Activated gamma-delta T cell treated with anti-CD3 and anti-CD28 coated beads, Interleukin-2, amount 50 U/mL, for 16 hours (primary cell): ENCODE results near the gene PICK1.

Experiments
- DNase-seq: peaks from one replicate; pipeline ENCODE4 v3.0.0-alpha.2; 2020; ENCODE audit warnings: low read depth

Gene PICK1

DNA sequence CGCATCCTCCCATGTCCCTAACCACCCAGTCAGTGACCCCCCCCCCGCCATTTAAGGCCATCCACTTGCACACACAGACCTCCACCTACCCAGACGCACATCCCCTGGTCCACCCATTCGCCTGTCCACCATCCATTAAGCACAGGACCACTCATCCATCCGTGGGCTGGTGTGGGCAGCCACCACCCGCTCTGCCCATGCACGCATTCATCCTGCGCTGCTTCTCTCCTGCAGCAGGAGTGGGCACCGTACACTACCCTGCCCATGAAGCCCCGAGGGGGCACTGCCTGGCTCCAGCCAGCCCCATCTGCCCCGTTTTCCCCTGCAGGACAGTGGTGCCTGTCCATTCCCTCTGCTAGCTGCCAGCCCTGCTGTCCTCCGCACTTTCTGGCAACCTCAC lies 30.7 kb downstream of the PICK1 start:
- no peak for DNase-seq

DNA sequence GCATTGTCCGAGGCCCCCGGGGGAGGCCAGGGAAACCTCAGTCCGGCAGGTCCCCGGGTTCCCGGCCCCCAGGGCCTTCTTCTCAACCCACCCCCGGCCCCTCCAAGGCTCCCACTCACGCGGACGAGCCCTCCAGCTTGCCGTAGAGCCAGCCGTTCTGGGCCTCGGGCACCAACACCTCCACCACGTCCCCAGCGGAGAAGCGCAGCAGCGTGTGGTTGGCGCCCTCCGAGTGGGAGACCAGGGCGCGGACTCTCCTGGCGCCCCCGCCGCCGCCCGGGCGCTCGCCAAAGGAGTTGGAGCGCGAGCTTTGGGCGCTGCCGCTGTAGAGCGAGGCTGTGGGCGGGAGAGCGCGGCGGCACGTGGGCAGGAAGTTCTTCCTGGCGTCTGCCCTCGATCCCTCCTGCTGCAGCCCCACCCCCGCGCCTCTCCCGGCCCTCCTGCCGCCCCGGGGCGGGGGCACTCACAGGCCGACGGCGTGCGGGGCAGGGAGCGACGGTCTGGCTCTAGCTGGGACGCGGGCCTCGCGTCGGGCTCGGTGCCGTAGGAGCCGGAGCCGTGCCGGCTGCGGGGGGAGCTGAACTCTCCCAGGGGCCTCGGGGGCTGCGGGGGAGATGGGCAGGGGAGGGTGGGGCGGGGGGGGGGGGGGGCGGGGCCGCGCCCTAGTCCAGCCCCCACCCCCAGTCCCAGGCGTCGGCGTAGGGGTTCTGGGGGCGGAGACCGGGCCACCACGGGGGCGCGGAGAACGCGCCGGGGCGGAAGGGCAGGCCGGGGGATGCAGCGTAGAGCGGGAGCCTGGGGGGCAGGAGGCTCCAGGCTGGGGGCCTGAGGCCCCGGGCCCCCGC lies 31.6 kb downstream of the PICK1 start:
- no peak for DNase-seq

DNA sequence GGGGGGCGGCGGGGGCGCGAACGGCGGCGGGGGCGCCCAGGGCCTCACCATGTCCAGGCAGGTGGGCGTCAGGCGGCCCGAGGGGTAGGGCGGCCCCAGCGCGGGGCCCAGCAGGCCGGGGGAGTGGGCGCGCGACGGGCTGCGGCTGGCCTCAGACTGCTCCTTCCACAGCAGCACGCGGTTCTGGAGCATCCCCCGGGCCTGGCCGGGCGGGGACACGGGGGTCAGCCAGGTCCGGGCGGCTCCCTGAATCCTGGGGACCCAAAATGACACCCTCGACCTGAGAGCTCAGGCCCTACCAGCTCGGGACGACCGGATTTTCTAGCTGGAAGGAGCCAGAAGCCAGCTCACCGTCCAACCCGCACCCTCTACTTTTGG lies 32.3 kb downstream of the PICK1 start:
- no peak for DNase-seq

DNA sequence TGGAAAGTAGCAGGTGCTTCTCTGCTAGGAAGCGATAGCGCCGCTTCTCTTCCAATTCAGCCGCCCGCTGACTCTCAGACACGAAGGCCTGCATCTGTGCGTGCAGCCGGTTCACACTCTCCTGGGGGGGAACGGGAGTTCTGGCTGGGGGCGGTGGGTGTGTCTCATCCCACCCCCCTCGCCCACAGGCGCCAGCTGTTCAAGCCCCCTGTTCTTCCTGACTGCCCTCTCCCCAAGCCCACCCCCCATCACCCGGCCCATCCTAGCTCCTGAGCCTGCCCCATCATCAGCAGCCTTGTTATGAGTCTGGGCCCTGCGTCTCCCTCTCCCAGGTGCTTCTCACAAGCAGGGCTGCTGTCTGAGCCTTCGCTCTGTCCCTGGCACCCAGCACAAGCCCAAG lies 39.9 kb downstream of the PICK1 start:
- no peak for DNase-seq

DNA sequence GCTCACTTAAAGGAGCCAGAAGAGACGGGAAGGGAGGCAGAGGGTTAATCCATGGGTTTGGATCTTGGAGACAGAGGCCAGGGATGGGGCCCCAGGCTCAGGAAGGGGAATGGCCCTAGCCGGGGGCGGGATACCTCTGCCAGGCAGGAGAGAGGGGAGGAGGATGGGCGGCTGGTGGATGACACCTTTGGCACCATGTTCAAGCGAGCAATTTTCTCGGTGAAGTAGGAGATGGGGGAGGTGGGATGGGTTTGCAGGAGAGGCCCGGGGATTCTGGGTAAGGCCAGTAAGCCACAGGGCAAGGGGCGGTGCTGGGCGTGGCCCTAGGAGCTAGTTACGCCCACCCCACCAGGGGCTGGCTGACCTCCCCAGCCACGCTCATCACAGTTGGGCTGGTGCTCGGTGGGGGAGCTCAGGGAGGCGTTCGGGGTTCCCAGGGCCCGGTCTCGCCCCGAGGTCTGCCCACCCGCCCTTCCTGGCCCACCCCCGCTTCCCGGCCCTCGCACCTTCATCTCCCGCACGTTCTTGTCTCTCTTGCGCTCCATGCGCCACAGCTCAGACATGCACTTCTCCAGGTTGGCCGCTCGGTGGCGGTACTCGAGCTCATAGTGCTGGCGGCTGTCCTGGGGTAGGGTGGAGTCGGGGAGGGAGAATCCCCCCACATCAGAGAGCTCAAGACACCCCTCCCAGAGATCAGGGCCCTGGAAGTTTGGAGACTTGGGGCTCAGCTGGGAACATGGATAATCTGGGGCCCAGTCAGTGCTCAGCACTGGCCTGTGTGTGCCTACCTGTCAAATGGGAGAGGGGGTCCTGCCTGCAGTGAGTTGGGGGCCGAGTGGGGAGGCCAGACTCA lies 40.6 kb downstream of the PICK1 start:
- DNase-seq: no peak

DNA sequence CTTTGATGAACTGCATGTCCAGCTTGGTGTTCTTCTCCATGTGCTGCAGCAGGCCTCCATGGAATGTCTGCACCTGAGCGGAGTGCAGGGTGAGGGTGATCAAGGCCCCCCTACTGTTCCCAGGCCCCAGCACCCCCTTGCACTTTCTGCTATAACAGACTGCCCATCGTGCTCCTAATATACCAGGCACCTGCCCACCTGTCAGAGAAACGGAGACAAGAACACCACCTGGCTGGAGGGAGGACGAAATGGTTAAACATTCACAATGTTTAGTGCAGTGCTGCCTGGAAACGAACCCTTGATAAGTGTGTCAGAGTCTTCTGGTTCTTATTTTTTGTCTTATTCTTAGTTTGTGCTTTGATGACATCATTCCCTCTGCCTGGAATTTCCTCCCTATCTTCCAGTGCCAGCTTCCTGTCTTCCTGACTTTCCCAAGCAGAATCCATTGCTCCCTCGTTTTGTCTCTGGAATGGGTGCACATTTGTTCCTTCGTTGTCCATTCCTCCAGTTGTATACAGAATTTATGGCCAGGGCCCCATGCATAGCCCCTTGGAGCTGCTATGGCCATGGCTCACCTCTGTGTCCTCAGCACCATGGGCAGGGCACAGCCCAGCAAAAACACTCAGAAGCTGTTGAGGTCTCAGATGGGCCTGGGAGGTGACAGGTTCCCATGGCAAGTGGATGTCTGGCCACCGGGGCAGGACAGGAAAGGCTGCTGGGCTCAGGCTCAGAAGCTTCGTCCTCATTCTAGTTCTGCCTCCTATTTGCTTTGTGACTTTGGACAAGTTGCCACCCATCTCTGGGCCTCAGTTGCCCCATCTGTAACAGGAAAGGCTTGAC lies 41.4 kb downstream of the PICK1 start:
- DNase-seq: no peak

DNA sequence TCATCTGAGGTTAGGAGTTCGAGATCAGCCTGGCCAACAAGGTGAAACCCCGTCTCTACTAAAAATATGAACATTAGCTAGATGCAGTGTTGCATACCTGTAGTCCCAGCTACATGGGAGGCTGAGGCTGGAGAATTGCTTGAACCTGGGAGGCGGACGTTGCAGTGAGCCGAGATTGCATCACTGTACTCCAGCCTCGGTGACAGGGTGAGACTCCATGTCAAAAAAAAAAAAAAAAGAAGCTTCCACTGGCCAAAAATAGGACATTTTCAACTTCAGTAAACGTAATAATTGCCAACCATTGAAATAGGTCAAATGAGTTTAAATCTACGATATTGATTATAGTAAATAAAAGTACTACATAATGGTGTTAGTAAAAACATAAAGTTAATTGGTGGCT lies 46.4 kb downstream of the PICK1 start:
- DNase-seq: no peak

DNA sequence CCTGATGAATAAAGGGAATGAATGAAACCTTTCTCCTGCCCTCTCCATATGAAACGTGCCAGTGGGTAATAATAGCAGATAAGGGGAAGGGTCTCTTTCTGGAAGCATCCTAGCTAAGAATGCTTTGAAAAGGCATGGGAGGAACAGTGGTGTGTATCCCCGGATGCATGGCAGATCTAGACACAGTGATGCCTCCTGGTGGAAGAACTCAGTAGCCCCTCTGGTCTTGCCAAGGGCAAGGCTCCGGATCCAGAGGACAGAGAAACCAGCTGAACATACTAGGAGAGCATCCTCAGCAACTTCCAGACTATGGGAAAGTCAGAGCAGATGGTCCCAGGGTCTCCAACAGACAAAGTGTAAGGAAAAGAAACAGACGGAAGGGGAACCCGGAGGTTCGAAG lies 46.9 kb downstream of the PICK1 start:
- DNase-seq: no peak

DNA sequence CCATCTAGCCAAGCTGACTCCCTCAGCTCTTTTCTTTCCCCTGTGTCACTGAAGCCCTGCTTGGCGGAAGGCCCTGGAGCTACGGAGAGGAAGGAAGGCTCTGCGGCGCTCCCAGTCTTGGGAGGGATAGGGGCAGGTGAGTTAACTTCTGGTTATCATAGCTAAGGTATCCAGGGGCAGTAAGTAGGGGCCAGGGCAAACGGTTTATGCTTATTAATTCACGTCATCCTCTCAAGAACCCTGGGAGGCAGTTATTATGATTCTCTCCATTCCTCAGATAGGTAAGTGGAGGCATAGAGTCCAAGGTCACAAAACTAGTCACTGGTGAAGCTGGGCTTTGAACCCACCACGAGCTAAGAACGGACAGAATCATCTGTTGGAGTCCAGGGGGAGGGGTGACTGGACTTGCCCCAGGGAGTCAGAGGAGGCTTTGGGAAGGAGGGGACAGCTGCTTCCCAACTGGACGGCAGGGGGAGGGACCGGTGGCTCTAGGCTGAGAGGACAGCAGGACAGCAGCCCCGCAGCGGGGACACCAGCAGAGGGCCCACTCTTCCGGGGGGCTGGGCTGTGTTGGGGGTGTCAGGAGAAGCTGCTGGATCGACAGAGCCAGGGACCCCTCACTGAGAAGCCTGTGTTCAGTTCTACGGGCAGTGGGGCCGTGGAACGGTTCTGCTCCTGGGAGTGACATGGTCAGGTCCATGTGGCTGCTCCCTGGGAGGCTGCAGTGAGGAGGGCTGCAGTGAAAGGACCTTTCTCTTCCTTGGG lies 49.8 kb downstream of the PICK1 start:
- no peak for DNase-seq

DNA sequence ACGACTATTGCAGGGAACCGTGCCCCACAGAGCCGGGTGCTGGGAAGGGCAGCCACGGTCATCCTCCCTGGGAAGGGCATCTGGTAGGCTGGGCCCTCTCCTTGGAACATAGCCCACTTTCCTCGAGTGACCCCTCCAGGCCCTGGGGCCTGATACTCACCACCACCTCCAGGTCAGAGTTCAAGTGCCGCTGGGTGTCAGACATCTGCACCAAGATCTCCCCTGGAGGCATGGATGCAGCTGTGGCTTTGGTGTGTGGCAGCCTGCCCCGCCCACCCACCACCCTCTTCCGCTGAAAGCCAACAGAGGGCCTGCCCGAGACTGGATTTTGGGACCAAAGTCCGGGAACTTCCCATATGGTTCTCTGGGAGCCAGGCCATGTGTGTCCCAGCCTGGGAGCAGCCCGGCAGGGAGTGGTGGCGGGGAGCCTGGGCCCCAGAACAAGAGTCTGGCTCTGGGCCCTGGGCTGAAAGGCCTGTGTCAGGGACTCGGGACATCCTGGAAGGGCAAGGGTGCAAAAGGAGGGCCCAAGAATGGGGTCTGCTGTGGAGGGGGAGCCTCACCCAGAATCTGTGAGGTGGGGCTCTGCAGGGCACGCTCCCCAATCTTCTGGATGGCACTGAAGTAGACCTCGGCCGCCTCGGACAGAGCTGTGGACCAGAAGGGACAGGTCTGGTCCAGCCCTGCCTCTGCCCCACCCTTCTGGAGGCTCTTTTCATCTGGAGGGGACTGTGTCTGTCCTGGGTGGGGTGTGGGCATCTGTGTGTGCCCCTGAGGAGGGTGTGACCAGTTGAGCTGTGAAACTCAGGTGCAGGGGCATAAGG lies 50.7 kb downstream of the PICK1 start:
- no peak for DNase-seq

DNA sequence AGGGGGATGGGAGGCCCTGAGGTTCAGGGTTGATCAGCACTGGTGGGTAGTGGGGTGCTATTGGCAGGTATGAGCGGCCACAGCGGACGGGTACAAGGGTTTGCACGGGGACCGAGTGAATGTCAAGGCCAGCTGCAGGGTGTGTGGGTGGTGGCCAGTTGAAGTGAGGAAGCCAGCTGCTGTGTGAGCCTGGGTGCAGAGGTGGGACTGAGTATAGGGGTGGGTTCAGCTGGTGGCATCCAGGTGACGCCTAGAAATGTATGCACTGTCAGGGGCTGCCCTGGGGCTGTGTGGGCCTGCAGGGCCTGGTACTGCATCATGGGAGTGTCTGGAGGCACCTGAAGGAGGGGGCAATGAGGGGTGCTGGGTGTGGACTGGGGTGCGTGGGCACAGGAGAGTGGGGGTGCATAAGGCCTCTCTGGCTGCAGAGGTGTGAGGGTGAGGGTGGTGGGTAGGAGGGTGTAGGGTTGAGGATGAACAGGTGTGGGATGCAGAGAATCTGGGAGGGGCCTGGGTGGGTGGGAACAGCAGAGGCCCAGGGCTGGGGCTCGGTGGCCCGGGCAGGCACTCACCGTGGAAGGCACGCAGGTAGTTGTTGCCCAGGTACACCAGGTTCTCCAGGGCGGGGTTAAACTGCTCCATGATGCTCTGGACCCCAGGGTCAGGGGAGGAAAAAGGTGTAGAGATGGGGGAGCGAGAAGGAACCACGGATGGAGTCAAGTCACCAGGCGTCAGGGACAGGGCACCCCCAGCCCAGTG lies 51.5 kb downstream of the PICK1 start:
- no peak for DNase-seq

DNA sequence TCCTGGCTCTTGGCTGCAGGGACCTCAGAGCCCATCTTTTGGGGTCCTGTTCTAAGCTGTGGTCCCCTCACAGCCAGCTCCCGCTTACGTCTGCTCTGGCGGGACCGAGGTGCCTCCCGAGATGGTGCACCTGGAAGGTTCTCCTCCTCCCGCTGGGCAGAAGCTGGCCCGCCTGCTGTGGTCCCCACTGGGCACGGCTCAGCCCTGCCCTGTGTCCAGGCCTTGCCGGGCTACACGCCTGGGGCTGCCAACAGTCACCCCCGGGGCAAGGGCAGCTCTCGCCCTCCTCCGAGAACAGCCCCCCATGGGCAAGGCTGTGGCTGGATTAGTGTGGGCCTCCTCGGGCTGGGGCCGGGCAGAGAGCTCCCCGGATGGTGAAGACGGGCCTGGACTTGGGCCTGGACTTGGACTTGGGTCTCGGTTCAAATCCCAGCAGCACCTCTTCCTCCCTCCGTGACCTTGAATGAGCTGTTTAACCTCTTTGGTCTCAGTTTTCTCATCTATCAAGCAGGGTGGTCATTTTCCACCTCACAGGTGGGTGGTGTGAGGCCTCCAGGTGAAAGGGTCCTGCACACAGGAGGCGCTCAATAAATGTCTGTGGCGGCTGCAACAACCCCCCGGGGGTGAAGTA lies 52.3 kb downstream of the PICK1 start:
- no peak for DNase-seq

DNA sequence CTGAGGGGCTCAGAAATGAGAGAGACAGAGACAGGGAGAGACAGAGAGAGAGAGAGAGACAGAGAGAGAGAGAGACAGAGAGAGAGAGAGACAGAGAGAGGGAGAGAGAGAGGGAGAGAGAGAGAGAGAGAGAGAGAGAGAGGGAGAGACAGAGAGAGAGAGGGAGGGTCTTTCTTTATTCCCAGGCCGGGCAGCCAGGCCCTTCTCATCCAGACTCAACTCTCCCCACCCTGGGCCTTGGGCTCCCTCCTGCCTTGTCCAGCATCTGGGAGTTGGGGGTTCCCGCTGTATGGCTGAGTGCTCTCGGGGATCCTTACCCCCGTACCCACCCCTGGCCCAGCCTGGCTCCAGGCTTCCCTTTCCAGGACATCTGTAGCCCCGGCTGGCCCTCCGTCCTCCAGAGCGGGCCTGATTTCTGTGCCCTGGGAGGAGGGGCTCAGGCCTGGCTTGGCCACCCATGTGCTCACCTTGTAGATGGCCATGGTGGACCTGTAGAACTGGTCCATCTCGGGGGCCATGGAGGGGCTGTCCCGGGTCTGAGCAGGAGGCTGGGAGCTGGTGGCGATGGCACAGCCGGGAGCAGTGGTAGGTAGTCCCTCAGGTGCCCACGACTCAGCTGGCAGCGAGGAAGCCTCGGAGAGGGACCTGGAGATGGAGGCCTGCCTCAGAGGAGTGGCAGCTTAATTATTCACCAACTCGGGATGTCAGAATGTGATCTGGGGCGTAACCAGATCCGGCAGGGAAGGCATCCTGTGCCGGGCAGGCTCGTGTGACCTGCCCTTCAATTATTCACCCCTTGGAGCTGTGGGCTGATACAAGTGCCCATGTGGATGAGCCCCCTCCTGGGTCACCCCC lies 53.0 kb downstream of the PICK1 start, which contains the start of gene BAIAP2L2:
BAIAP2L2 (minus strand) TSS at position 677 of the 855 bp plus-strand sequence; CDS start at position 518, 159 bp downstream.
- no peak for DNase-seq

DNA sequence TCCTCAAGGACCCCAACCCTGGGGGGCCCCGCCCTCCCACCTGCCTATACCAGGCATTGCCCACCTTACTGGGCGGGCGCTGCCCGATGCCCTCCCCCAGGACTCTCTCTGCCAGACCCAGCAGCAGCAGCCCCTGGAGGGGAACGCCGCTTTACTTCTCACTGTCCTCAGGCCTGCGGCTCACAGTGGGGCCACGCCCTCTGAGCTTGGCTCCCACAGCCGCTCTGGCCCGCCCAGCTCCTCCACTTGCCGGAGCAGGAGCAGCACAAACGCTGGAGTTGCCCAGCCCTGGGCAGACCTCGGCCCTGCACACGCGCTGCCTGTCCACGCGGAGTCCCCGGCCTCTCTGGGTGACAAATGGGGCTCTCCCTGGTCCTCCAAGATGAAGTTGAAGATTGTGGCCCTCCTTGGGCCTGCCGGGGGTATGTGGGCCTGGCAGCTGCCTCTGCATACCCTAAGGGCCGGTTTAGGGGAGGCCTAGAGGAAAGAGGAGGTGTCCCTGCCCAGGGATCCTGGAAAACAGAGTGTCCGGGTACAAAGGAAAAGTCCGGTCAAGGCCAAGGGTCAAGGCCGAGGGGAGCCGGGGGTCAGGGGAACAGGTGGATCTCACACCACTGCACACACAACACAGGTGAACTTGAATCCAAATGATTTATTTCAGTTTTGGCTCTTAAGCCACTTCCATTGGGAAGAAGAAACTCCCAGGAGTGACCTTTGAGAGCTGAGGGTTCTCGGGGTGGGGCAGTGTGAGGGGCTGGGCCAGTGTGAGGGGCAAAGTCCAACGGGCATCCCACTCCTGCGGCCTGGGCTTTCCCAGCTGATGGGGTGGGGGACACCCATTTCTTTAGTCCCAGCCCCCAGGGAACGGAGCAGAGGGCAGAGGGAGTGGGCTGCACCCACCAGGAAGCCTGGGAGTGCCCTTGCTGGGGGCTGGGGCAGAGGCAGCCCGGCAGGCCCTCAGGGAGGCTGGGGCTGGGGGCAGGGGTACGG lies 54.0 kb downstream of the PICK1 start:
- no peak for DNase-seq

DNA sequence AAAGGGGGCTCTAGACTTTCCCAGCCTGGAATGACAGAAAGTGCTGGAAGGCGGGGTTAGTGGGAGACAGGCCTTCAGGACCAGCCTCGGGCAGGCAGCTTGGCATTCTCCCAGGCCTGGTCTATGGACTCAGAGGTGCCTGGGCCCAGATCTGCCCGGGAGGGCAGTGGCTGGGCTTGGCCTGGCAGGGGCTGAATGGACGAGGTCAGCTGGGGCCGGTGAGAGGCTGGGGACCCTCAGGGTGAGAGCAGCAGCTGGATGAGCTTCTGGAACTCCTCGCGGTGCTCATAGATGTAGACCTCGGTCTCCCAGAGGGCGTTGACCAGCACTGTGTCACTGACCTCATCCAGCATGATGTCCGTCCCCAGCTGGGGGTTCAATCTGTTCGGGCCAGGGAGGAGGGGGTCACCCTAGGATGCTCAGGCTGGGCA lies 54.7 kb downstream of the PICK1 start:
- DNase-seq: no peak

DNA sequence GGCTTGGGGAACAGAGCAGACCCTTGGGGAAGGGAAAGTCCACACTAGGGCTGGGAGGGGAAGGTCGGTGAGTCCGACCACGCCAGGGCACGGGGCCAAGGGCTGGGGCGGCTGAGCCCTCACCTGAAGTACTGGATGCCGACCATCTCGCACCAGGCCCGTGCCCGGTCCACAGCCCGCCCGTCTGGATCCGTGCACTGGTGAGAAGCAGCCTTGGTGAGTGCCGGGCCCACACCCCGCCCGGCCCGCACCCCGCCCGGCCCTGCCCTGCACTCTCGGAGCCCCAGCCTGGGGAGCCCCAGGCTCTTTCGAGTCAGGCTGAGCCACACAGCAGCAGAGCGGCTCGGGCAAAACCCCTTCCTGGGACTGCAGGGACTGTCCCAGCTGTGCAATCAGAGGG lies 55.2 kb downstream of the PICK1 start:
- DNase-seq: no peak
